ENCODE data around the gene TRAPPC1. TPM values are rescaled to one million over a fixed set of nuclear protein-coding genes. Genes with fewer than 3 reads are reported as not detected.

Gene TRAPPC1
- total and polyA plus RNA-seq, 2 of the 8 experiments (the other 6 are each of a cell fraction or from before 2014, with no cell fraction given) = 114 to 170 TPM

DNA sequence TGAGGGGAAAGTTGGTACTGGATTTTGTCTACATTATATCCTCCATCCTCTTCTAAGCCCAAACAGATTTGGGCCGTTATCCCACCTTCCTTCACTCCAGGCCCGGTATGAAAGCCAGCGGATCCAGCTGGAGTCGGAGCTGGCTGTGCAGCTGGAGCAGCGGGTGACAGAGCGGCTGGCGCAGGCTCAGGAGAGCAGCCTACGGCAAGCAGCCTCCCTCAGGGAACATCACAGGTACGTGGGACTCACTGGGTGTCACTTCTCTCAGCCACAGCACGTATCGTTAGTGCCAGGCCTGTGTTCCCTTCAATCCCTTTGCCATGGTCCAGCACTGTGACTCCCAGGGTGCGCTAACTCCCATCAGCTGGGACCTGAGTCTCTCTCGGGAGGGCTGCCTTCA is 11.5 kb upstream of the TRAPPC1 start:
- Histone ChIP-seq H3K18ac (ENCODE audit: extremely low read depth, low read length) (no peak overlapping the region), H2BK15ac (ENCODE audit: low read length) (no peak overlapping the region), H3K14ac (ENCODE audit: insufficient read length) (no peak overlapping the region), H3K9ac (replicated peaks in 1 of 4; ENCODE audit: extremely low read depth in 1 of 4, low read depth in 3 of 4, low read length in 3 of 4) (no peak overlapping the region), H3K36me3 (ENCODE audit: control insufficient read depth in 2 of 4, insufficient read depth in 4 of 4, low read length in 3 of 4) (peaks cover 8 to 50% (median 42%) of the 10 kb centered on the region in 4 experiments), H2BK12ac (ENCODE audit: low read depth, low read length) (no peak overlapping the region), H3K79me2 (ENCODE audit: control insufficient read depth in 1 of 2, insufficient read depth in 2 of 2, low read length in 2 of 2) (no peaks in the 10 kb centered on the region), H2BK20ac (ENCODE audit: low read length) (no peak overlapping the region), H3K4me2 (ENCODE audit: insufficient read depth in 1 of 2, low read depth in 2 of 2, low read length in 2 of 2) (no peak overlapping the region), H2BK120ac (replicated peaks; ENCODE audit: low read depth, low read length) (no peak overlapping the region), H4K8ac (ENCODE audit: extremely low read depth, insufficient read depth, low read length) (no peak overlapping the region), H3K23ac (ENCODE audit: insufficient read length) (no peak overlapping the region), H3K27me3 (replicated peaks in 1 of 4; ENCODE audit: control insufficient read depth in 3 of 4, extremely low read depth in 1 of 4, insufficient read depth in 3 of 4, low read length in 3 of 4) (no peaks in the 10 kb centered on the region), H3K56ac (replicated peaks; ENCODE audit: insufficient read length, low read depth, low read length) (no peak overlapping the region), H2BK5ac (ENCODE audit: low read depth, low read length) (no peak overlapping the region), H3K9me3 (ENCODE audit: insufficient read depth in 2 of 2, low read depth in 1 of 2, low read length in 1 of 2) (no peaks in the 10 kb centered on the region), H3K4me1 (replicated peaks in 1 of 4; ENCODE audit: control insufficient read depth in 3 of 4, insufficient read depth in 4 of 4, low read length in 3 of 4) (no peaks in the 10 kb centered on the region), H4K91ac (replicated peaks; ENCODE audit: insufficient read length, low read length) (no peak overlapping the region), H4K20me1 (replicated peaks in 1 of 2; ENCODE audit: control insufficient read depth in 1 of 2, insufficient read depth in 2 of 2, low read length in 2 of 2) (peaks cover 2 to 4% of the 10 kb centered on the region in 2 experiments), H2AK5ac (ENCODE audit: low read depth, low read length) (no peak overlapping the region), H4K5ac (ENCODE audit: insufficient read length, low read depth, low read length) (no peak overlapping the region), H2AFZ (ENCODE audit: low read length) (no peak overlapping the region), H3K4me3 (ENCODE audit: extremely low read depth in 1 of 4, insufficient read depth in 2 of 4, low read depth in 3 of 4, low read length in 4 of 4) (no peak overlapping the region), H3K79me1 (ENCODE audit: low read depth, low read length) (no peaks in the 10 kb centered on the region), H3K4ac (replicated peaks; ENCODE audit: insufficient read length, low read depth, low read length) (no peak overlapping the region), H3K27ac (ENCODE audit: low read depth, low read length) (no peak overlapping the region), H3K23me2 (ENCODE audit: low read depth, low read length) (no peaks in the 10 kb centered on the region)
- TF ChIP-seq CHD1 (IDR thresholded peaks at IDR 0.05; ENCODE audit: low read depth, low read length) (no peak), HDAC6 (IDR thresholded peaks at IDR 0.05; ENCODE audit: low read depth, low read length) (no peak), CBX5 (IDR thresholded peaks at IDR 0.05; ENCODE audit: low read depth, low read length) (no peak), ASH2L (IDR thresholded peaks at IDR 0.05; ENCODE audit: low read length) (no peak), NRF1 (IDR thresholded peaks at IDR 0.05; ENCODE audit: low read depth, low read length) (no peak), EGR1 (IDR thresholded peaks at IDR 0.05; ENCODE audit: borderline replicate concordance, low read depth, low read length) (no peak)
- DNase-seq (ENCODE audit: low read depth in 1 of 2, low spot score in 2 of 2) (no peak), FAIRE-seq (no peak)
- POLR2A ChIA-PET (ENCODE audit: partially characterized antibody) = interaction anchor here (1.7 kb wide), 1 partner anchor 10 kb away, joined by 4 read pairs; no protein-coding TSS in a partner anchor
- CTCF ChIA-PET (ENCODE audit: partially characterized antibody) = interaction anchor here (0.6 to 2.7 kb wide), 9 partner anchors 27 to 136 kb away, joined by 3 to 13 read pairs (median 6); no protein-coding TSS in a partner anchor
- 88% methylated on average over 13 of the region's 13 CpGs; no CpG with 5 or more reads in 1 of the 2 experiments for WGBS, 2 experiments (ENCODE audit: extremely low coverage in 1 of 2, insufficient coverage in 1 of 2, insufficient read length in 1 of 2, insufficient replicate concordance in 2 of 2, low coverage in 1 of 2, low lambda C conversion rate in 2 of 2, missing lambda C conversion rate in 1 of 2)
